HG02763 (cell line): ENCODE data around the gene FAU.

Experiments used
- ATAC-seq: cut with Tn5 transposase; IDR thresholded peaks from one replicate; pipeline ENCODE4 v1.9.1; 2021; ENCODE audit warnings: mild to moderate bottlenecking, moderate library complexity; ENCODE audit not compliant: unreplicated experiment

Gene FAU

DNA sequence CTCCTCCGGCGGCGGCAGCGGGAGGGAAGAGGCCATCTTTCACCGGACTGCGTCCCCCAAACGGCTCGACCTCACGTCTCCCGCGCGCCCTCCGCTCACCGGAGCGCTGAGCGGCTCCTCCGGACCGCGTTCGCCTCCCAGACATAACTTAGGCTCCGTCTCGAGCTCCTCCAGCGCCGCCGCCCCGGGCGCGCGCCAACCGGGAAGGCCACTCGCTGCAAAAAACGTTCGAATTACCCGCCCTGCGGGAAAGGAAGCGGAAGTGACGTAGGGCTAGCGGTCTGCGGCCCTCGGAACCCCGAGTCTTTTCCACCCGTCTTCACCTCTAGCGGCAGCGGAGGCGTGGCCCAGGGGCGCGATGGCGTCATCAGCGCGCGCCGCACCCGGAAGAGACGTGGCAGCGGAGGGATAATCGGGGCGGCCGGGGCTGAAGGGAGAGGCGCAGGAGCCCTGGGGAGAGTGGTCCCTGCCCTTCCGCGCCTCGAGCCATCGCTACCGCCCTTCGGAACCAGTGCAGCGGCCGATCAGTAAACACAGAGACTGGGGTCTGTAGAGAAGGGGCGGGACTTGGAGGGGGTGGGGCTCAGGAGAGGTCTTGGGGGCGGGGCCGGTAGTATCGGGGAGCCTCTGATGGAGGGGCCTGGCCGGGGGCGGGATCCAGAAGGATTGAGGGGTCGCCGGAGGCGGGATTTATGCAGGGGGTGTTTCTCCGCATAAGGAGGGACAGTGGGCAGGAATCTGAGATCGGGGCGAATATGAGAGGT is 37.9 kb downstream of the FAU start, which contains the start of the genes CDCA5 and ZFPL1:
TSS of gene CDCA5 (minus strand) at position 207 of the 764 bp plus-strand sequence. CDS start at position 145, 62 bp downstream.
TSS of gene ZFPL1 (plus strand) at position 389 of the 764 bp plus-strand sequence. CDS start 477 bp downstream, outside the sequence.
- peak; percentile 87 for ATAC-seq

DNA sequence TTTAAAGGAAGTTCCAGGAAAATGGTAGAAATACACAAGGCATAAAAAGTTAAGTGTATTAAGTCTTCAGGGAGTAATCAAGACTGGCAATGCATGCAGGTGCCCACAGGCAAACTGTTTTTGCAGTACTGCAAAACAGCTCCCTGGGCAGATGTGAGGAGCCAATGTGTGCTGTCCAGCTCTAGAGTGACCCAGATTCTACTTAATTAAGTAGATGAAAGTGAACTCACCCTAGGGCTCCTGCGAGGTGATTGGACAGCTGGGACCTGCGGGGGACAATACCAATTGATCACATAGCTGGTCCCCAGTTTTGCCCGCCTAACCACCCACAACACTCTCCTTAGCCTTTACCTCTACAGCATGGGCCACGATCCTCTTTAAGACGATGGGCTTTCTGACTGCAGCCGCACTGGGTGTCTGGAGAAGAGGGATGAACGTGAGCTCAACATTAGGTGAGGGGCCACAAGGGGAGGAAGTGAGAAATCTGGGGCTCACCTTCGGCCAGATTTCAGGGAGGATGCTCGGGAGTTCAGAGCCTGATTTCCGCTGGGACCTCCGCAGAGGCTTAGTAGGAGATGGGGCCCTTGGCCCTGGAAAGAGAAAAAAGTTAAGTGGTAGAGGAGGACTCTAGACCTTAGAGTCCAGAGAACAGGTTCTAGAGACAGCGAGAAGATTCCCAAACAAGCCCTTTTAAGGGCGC is 38.6 kb downstream of the FAU start:
- ATAC-seq: no peak

- no peak for ATAC-seq
These were observed 43.1 kb downstream of the FAU start for GRCh38 chr11:65078786-65079342.

DNA sequence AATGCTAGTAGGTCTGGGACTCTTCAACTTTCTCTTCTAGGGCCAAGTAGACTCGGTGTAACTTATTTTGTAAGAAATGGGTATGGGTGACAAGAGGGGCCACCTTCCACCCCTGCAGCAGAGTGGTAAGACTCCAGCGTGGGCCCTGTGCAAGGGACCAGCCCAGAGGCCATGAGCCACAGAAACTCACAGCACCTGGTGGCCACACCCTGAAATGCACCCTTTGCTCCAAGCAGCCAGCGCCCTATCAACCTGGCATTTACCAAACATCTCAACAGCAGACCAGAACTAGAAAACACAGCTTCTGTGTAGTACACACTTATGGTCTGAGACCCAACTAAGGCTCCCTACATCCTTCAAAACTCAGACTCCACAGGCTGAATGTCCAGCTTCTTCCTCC is 43.8 kb downstream of the FAU start:
- no peak for ATAC-seq

DNA sequence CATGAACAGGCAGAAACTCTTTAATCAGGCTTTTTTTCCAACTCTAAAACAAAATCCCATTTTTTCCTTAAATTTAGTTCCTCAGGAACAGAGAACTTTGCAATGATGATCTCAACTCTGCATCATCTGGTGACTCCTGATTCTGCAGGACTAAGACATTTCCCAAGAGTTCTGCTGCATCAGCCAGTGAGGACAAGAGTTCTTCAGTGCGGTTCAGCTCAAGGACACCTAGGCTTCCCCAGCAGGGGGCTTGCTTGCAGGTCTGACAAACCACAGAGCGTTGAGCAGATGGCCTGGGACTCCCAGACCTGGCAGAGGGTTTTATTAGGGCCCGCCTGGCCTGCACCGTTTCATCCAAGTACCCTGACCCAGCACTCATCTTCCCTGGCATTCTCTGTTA is 44.5 kb downstream of the FAU start:
- ATAC-seq: no peak

DNA sequence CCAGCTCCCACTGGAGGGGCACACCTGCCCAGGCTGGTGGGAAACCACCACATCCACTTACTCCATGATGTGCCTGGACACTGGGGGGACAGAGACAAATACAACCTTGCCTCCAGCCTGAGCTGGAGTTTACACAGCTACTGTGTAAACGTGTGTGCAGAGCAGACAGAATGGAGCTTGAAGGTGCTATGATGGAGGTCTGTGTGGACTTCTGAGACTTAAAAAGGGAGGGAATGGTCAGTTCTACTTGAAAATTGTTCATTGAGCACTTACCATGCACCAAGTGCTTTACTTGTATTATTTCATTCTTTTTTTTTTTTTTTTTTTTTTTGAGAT is 49.3 kb downstream of the FAU start:
- no peak for ATAC-seq

- ATAC-seq: no peak
These were observed 49.9 kb downstream of the FAU start for GRCh38 chr11:65071907-65072630.
